Testis (tissue), 2 donors: Measurements from ENCODE around the gene TRIM63.
"Not testable (repeated sequence)": the region's sequence is repeated elsewhere in the genome, so short reads cannot be mapped to it uniquely, and the experiment has no call there.

Experiments
- CTCF ChIP-seq, 3 experiments: fragments of 450-650 bp in 2 of 3; fragments of 200-600 bp in 1 of 3; sonication (generic) in 1 of 3; IDR thresholded peaks; one replicate each; pipeline ENCODE4 v1.5.1; 2016 to 2019; ENCODE audit warnings: antibody characterized with exemption in 3 of 3, mild to moderate bottlenecking in 2 of 3, moderate library complexity in 1 of 3
- POLR2A ChIP-seq: fragments of 450-650 bp; IDR thresholded peaks from one replicate; pipeline ENCODE4 v1.6.1; 2017; ENCODE audit warnings: antibody characterized with exemption, mild to moderate bottlenecking, moderate library complexity

- TF ChIP-seq POLR2A; CTCF (IDR thresholded peaks at IDR 0.05): not testable (repeated sequence)
Measured at GRCh38 chr1:26100204-26100603, 32.8 kb upstream of the TRIM63 start.
